Loucy (cell line): ENCODE results near the gene EIF5A.

Experiments used
- H2AFZ ChIP-seq: fragments of 200-600 bp; sonication (generic); 2 replicates; pipeline ENCODE4 v1.6.0; 2016; ENCODE audit warnings: antibody characterized with exemption, mild to moderate bottlenecking, low read length, moderate library complexity
- H3F3A ChIP-seq: fragments of 200-600 bp; 2 replicates; pipeline ENCODE4 v1.6.0; 2016; ENCODE audit warnings: antibody characterized with exemption, low read depth, mild to moderate bottlenecking
- H3K27me3 ChIP-seq: fragments of 200-600 bp; sonication (generic); 2 replicates; pipeline ENCODE4 v1.6.1; 2014; ENCODE audit warnings: low read length, mild to moderate bottlenecking; ENCODE audit not compliant: insufficient read depth, poor library complexity, severe bottlenecking
- H3K36me3 ChIP-seq: fragments of 200-600 bp; sonication (generic); 2 replicates; pipeline ENCODE4 v1.6.1; 2016; ENCODE audit warnings: low read length; ENCODE audit not compliant: insufficient read depth
- H3K4me1 ChIP-seq: fragments of 200-600 bp; sonication (generic); 2 replicates; pipeline ENCODE4 v1.5.1; 2014; ENCODE audit warnings: low read length, mild to moderate bottlenecking; ENCODE audit not compliant: insufficient read depth, poor library complexity, severe bottlenecking
- H3K4me2 ChIP-seq: fragments of 200-600 bp; sonication (generic); 2 replicates; pipeline ENCODE4 v1.6.0; 2014; ENCODE audit warnings: antibody characterized with exemption, low read length, low read depth, mild to moderate bottlenecking; ENCODE audit not compliant: poor library complexity, severe bottlenecking
- H3K4me3 ChIP-seq: fragments of 200-600 bp; sonication (generic); 2 replicates; pipeline ENCODE4 v1.5.1; 2014; ENCODE audit warnings: low read length, mild to moderate bottlenecking, mixed read lengths; ENCODE audit not compliant: poor library complexity, severe bottlenecking
- H3K79me2 ChIP-seq: fragments of 200-600 bp; sonication (generic); 2 replicates; pipeline ENCODE4 v1.6.1; 2014; ENCODE audit warnings: low read length; ENCODE audit not compliant: insufficient read depth
- H3K9ac ChIP-seq: fragments of 200-600 bp; sonication (generic); 2 replicates; pipeline ENCODE4 v1.6.0; 2014; ENCODE audit warnings: mild to moderate bottlenecking, low read depth, low read length, moderate library complexity; ENCODE audit not compliant: poor library complexity, severe bottlenecking
- H3K9me2 ChIP-seq: fragments of 200-600 bp; sonication (generic); replicated peaks from 2 replicates; pipeline ENCODE4 v1.6.1; 2016; ENCODE audit warnings: low read depth, low read length, mixed read lengths
- H3K9me3 ChIP-seq: fragments of 200-600 bp; sonication (generic); 2 replicates; pipeline ENCODE4 v1.6.1; 2014; ENCODE audit warnings: mild to moderate bottlenecking, antibody characterized with exemption, low read length, low read depth; ENCODE audit not compliant: insufficient read depth
- H4K20me1 ChIP-seq: fragments of 200-600 bp; sonication (generic); 2 replicates; pipeline ENCODE4 v1.6.0; 2014; ENCODE audit warnings: antibody characterized with exemption, low read length, mild to moderate bottlenecking; ENCODE audit not compliant: insufficient read depth, poor library complexity, severe bottlenecking
- EZH2phosphoT487 ChIP-seq: fragments of 200-600 bp; IDR thresholded peaks from 2 replicates; pipeline ENCODE4 v1.6.1; 2018; ENCODE audit warnings: antibody characterized with exemption, mild to moderate bottlenecking, moderate library complexity, borderline replicate concordance
- TF ChIP-seq, protein P1 (sequence below): fragments of 200-600 bp; sonication (generic); conservative IDR thresholded peaks from 2 replicates; pipeline ENCODE4 v1.5.1; 2014; ENCODE audit warnings: mild to moderate bottlenecking, antibody characterized with exemption, low read length

EIF5A gene

DNA sequence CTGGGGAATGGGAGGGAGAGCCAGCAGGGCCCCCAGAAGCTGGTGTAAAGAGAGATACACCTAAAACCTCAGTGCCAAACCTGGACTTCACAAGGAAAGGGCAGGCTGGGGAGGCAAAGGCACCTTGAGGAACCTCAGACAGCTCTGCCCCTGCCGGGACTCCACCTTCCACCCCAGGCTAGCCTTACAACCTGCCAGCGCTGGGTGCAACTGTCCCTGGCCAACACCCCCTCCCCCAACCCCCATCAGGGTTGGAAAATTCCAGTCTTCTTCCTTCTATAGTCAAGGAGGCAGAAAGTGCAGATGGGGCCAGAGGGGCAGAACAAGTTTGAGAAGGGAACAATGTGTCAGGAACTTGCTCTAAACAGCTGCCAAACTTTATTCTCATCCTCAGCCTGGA lies 15.2 kb upstream of the EIF5A start:
- Histone ChIP-seq H3K36me3 (no peaks in the 10 kb centered on the region), H2AFZ (no peak overlapping the region), H3K4me3 (no peak overlapping the region), H4K20me1 (no peaks in the 10 kb centered on the region), H3K27me3 (no peaks in the 10 kb centered on the region), H3K9ac (no peak overlapping the region), H3K9me3 (no peaks in the 10 kb centered on the region), H3K4me1 (peaks cover 7% of the 10 kb centered on the region), H3K4me2 (no peak overlapping the region), H3K9me2 (no peaks in the 10 kb centered on the region), H3F3A (no peaks in the 10 kb centered on the region), H3K79me2 (no peaks in the 10 kb centered on the region)
- TF ChIP-seq, protein P1, sequence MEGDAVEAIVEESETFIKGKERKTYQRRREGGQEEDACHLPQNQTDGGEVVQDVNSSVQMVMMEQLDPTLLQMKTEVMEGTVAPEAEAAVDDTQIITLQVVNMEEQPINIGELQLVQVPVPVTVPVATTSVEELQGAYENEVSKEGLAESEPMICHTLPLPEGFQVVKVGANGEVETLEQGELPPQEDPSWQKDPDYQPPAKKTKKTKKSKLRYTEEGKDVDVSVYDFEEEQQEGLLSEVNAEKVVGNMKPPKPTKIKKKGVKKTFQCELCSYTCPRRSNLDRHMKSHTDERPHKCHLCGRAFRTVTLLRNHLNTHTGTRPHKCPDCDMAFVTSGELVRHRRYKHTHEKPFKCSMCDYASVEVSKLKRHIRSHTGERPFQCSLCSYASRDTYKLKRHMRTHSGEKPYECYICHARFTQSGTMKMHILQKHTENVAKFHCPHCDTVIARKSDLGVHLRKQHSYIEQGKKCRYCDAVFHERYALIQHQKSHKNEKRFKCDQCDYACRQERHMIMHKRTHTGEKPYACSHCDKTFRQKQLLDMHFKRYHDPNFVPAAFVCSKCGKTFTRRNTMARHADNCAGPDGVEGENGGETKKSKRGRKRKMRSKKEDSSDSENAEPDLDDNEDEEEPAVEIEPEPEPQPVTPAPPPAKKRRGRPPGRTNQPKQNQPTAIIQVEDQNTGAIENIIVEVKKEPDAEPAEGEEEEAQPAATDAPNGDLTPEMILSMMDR = no peak
- TF ChIP-seq EZH2phosphoT487 = no peak

DNA sequence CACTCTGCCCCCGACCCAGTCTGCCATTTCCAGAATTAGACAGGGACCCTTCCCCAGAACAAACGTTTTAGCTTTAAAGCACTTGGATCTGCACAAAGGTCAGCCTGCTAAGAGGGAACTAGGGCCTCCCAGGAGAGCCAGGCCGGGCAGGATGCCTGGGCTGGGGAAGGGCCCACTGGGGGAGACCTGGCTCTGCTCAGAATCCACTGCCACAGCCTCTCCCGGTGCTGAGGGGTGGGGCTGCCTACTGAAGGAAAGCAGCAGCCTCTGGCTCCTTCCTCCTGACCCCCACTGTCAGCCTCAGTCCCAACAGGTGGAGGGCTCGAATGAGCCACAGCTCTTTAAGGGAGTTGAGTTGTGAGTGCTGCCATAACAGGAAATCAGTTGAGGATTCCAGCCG lies 14.7 kb upstream of the EIF5A start:
- H3F3A ChIP-seq = no peaks in the 10 kb centered on the region
- H3K4me2 ChIP-seq = no peak overlapping the region
- H3K79me2 ChIP-seq = no peaks in the 10 kb centered on the region
- H3K27me3 ChIP-seq = no peaks in the 10 kb centered on the region
- H3K9me3 ChIP-seq = no peaks in the 10 kb centered on the region
- H3K4me3 ChIP-seq = no peak overlapping the region
- no peaks in the 10 kb centered on the region for H4K20me1 ChIP-seq
- H3K36me3 ChIP-seq = no peaks in the 10 kb centered on the region
- TF ChIP-seq, protein P1 = no peak
- no peak for TF ChIP-seq EZH2phosphoT487
- H3K9ac ChIP-seq = no peak overlapping the region
- peaks cover 7% of the 10 kb centered on the region for H3K4me1 ChIP-seq
- H2AFZ ChIP-seq = no peak overlapping the region
- no peaks in the 10 kb centered on the region for H3K9me2 ChIP-seq

DNA sequence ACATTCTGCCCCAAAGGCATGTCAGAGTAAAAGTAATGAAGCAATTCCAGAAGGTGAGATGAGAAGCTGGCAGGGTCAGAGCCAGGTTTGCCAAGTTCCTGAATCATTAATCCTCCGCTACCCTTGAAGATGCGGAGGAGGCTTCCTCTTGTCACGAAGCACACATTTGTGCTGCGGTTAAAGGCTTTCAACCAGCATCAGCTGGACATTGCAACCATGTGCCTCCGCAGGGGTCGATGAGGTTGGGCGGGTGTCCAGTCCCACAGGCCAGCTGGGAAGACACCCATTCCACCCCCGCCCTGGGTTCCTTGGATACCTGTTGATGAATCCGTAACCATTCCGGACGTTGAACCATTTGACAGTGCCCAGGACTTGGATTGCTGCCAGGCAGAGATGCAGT lies 14.3 kb upstream of the EIF5A start:
- Histone ChIP-seq H3K9me2 (no peaks in the 10 kb centered on the region), H2AFZ (no peak overlapping the region), H4K20me1 (no peaks in the 10 kb centered on the region), H3F3A (no peaks in the 10 kb centered on the region), H3K4me2 (no peak overlapping the region), H3K79me2 (no peaks in the 10 kb centered on the region), H3K9me3 (no peaks in the 10 kb centered on the region), H3K27me3 (no peaks in the 10 kb centered on the region), H3K4me3 (no peak overlapping the region), H3K36me3 (no peaks in the 10 kb centered on the region), H3K9ac (no peak overlapping the region), H3K4me1 (peaks cover 7% of the 10 kb centered on the region)
- TF ChIP-seq, protein P1 = no peak
- TF ChIP-seq EZH2phosphoT487 = no peak
